SK-MEL-5 (cell line): Measurements from ENCODE around the gene SORCS1. TPM values are rescaled to one million over a fixed set of nuclear protein-coding genes. Genes with fewer than 3 reads are reported as not detected.

ENCODE experiments used
- DNase-seq: peaks from one replicate; pipeline ENCODE4 v3.0.0-alpha.2; 2016; ENCODE audit warnings: low read depth, low spot score
- in situ Hi-C: cut with HindIII; loops from 2 replicates; pipeline ENCODE4 v1.10.0; 2016; ENCODE audit warnings: low sequenced_read_pairs, high pct_unique_total_duplicates, low pct_unique_long_range_greater_than_20kb
- total RNA-seq: library from RNA; depleted of rRNA; stranded (reverse); fragments of >200 nt; shearing (Covaris generic); gene quantifications from 2 replicates; pipeline ENCODE4 v1.2.3, GENCODE V29; 2014

SORCS1 gene
- total RNA-seq, 1 experiment from 2014 or later: 6.9 TPM

DNA sequence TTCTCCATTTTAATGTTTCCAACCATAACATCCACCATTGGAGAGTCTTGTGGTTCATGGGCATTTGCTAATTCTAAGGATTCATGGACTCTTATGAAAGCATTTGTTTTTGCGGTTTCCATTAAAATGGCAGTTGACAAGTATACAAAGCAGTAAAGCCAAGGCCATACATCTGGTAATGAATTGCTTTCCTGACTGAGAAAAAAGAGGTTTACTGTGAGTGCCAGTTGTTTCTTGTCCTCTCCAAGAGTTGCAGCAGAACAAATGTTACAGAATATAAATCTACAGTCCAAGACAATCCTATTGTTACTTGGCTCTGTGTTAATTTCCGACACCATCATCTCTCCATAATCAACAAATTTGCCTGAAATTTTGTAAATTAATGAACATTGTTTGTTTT lies 261.3 kb downstream of the SORCS1 start:
- no peak for DNase-seq
- in situ Hi-C loops: no loop called here

DNA sequence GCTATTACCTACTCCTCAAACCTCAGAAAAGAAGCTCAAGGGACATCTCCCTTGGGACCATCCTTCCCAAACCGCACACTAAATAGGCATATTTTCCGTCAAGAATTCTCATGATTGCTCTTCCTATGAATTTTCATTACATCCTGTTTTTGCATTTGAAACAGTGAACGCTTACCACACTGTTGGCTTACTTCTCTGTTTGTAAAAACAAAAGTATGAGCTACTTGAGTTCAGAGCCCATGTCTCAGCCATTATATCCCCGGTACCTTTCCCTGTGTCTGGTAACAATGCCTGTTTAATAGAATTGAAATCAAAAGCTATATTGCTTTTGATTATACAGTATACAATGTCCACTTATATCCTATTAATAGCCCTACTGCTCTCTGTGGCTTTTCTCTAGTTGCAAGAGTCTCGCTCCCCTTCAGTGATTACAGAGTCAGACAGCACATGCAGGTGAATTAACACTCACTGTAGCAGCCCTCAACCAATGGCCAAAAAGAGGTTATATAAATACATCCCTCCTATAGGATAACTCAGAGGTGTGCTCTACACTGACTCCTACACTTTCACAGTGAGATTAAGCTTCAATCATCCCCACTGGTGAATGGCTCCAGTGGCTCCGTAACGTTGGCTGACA lies 264.4 kb downstream of the SORCS1 start:
- in situ Hi-C loops: no loop called here

DNA sequence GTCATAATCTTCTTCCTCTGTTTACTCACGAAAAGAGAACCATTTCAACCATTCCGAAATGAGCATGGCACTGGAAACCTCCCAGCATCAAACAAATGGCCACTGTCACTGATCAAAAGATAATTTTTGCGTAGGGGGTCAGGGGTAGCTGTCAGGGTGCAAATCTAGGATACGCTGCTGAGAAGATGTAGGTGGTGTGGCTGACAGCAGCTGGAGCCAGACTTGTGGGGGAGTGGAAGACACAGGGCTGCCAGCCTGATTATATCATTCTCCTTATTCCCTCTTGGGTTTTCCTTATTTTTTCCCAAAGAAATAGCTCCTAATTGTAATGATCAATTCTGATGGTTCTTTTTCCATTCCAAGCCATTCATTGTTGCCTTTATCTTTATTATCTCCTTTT lies 266.1 kb downstream of the SORCS1 start:
- DNase-seq: no peak
- in situ Hi-C loops: no loop called here

More for the DNA sequence above, 264.4 kb downstream of the SORCS1 start:
- no peak for DNase-seq

DNA sequence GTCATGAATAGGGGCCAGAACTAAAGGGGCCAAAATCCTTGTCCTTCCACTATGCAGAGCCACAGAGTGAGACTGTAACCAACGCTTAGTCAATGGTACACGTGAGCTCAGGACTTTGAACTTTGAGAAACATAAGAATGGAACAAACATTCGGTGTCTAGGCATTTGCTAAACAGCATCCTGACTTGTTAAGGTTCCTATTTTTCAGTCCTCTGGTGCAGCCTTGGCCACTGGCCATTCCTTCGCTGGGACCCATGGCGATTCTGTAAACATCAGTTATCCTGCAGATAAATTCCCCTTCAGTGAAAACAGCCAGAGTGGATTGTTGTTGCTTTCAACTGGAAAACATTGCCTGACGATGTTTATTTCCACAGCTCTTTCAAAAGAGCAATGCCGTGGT lies 266.8 kb downstream of the SORCS1 start:
- no peak for DNase-seq
- in situ Hi-C loops: no loop called here

DNA sequence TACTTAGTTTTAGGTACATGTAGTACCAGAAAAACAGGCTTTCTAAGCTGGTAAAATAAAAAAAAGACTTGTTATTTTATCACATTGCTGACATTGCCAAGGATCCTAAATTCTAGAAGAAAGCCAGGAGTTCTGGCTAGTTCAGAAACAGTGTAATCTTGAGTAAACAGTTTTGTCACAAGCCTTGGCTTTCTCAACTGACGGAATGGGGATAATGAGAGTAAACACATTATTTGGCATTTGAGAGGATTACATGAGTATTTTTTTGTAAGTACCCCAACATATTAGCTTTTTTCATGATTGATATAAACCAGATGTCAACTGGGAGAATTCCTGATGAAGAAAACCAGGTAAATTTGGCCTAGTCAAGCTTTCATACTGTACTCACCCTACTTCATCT lies 269.8 kb downstream of the SORCS1 start:
- in situ Hi-C loops: no loop called here
- DNase-seq: no peak

GRCh38 chr10:106877574-106877973 lies 286.9 kb downstream of the SORCS1 start:
- in situ Hi-C loops: no loop called here
- DNase-seq: no peak

- peak; percentile 43 for DNase-seq
- in situ Hi-C loops: no loop called here
Measured at GRCh38 chr10:106874604-106874889, 290.0 kb downstream of the SORCS1 start.

GRCh38 chr10:106873770-106874603 lies 290.5 kb downstream of the SORCS1 start:
- in situ Hi-C loops: no loop called here
- DNase-seq: no peak

DNA sequence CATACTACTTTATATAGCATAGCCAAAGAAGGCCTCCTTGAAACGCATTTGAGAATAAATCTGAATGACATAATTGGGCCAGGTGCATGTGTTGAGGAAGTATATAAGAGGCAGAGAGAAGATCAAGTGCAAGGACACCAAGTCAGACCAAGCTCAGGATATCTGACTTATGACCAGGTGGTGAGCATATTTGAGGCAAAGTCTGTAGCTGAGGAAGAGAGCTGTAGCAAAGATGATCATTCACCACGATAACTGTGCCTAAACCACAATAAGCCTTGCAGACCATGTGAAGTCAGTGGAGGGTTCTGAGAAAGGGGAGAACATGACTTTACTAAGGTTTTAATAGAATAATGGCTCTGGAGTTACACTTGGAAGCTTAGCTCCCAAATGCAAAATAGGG lies 292.3 kb downstream of the SORCS1 start:
- in situ Hi-C loops: no loop called here
- no peak for DNase-seq

DNA sequence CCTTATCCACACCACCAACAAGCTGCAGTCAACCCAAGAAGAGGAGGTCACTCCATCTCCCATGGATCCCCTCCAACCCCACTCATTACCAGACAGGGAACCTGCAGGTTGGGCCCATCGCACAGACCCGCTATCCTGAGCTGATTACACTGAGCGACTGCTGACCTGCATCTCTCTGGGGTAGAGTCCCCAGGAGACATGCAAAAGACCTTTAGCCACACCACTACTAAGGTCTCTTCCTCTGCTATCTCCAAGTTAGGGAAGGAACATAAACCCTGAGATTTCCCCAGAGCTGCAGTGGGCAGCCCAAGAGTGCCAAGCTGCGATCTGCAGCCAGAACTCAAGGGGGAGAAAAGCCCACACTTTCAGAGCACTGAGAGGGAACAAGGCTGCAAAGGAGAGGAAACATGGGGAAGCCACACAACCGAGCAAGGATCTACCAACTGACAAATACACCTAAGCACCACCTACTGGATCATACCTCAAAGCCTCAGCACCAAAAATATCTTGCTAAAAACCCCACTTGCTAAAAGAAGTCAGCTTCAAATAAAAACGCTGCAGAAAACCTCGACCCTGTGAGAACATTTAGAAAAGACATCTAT lies 298.2 kb downstream of the SORCS1 start:
- DNase-seq: peak; percentile 6
- in situ Hi-C loops: no loop called here

GRCh38 chr10:106864031-106864430 lies 300.5 kb downstream of the SORCS1 start:
- in situ Hi-C loops: no loop called here
- no peak for DNase-seq

DNA sequence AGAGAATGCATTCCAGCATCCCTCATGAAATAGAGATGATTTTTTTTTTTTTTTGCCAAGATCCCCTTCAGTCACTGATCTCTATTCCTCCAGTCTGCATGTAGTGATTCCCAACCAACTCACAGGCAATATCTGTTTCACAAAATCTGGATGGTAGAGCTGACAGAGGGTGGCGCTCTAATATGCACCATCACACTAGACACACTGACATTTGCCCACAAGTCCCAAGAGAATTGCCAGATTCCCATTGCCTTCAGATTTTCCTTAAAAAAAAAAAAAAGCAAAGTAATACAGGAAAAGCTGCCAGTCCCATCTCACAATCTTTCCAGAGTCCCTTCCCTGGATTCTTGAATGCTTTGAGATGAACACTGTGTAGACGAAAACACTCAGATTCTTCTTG lies 301.0 kb downstream of the SORCS1 start:
- peak; percentile 73 for DNase-seq
- in situ Hi-C loops: no loop called here

GRCh38 chr10:106859892-106860652 lies 304.4 kb downstream of the SORCS1 start:
- in situ Hi-C loops: no loop called here
- no peak for DNase-seq

DNA sequence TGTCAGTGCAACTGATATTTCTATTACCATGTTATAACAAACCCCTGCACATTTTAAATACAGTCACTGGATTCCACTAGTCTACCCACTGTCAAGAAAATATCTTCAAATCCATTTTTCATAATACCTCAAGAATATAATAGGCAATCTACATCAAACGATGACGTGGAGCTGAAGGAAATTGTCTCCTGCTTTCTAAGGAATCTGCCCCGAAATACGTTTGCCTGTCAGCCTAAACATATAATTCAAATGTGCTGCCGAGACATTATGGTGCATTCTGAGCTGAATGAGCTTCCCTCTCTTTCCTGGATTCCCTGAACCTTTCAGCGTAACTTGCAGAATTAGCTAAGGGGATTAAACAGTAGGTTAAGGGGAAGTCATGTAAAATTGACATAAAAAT lies 306.8 kb downstream of the SORCS1 start:
- in situ Hi-C loops: no loop called here
- DNase-seq: no peak

DNA sequence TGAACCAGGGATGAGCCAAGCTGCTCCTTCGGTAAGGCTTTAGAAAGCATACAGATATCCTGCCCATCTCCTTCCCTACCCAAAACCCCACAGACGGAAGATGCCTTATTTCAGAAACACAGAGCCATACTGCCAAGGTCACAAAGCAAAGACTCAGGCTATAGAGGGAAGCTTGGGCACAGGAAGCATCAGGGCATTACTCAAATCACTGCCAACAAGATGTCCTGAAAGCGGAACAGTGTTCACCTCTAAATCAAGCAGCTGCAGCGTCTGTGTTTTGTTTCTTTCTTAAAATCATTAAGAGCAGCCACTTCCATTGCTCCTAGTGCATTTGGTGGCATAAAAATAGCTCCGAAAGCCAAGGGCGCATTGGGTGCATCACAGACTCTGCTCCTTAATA lies 307.3 kb downstream of the SORCS1 start:
- in situ Hi-C loops: no loop called here
- no peak for DNase-seq

DNA sequence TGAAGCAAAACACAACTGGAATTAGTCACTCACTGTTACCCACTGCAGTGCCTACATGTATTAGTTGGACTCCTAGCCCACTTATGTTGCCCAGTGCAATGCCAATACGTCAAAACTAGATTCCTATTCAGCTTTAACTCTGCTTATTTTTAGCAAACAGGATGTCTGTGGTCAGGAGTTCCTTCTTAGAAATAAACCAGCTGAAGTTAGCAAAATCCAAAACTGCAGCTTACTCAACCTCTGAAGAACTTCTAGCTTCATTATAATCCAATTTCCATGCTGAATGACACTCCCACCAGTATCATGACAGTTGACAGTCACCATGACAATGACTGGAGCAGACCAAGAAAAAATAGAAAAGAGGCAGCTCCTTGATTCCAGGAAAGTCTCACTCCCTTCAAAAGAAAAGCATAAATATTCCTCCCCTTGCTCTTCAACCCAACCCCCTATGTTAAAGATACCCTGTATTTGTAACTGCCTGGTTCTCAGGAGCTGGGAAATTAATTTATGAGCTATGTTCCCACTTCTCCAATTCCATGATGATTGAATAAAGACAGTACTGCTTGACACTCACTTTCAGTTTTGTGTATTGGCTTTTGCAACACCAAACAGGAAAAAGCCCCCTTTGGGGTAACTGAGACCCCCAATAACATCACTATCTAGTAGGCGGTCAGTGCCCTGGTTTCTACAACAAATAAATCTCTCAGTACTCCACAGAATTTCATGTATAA lies 327.4 kb downstream of the SORCS1 start:
- peak; percentile 2 for DNase-seq
- in situ Hi-C loops: no loop called here

- in situ Hi-C loops: no loop called here
- no peak for DNase-seq
Measured at GRCh38 chr10:106832846-106833245, 331.7 kb downstream of the SORCS1 start.

- no peak for DNase-seq
- in situ Hi-C loops: no loop called here
Measured at GRCh38 chr10:106830471-106830870, 334.0 kb downstream of the SORCS1 start.
